Esophagus (tissue), 2 donors: ENCODE data around the gene SPOUT1. TPM values are rescaled to one million over a fixed set of nuclear protein-coding genes. Genes with fewer than 3 reads are reported as not detected.

Experiments used
- polyA plus RNA-seq, 2 donors: library from polyadenylated mRNA; stranded (reverse); fragments of 200-250 nt; gene quantifications; one replicate each; pipeline ENCODE4 v1.2.3, GENCODE V29; 2013
- donor health status: healthy with polysubstance abuse.
- donor health status: Bipolar disorder and iron deficiency.

Gene SPOUT1
- polyA plus RNA-seq, 2 donors, result 23.6 to 26.6 TPM

Other genes starting within 250 kb of the SPOUT1 start
- 10 to 100 TPM; 45.7 to 48.0 TPM for gene DYNC2I2, start 172.9 kb downstream of the SPOUT1 start, polyA plus RNA-seq
- 100 to 1,000 TPM in 1 of 2 donors, 10 to 100 TPM in 1; 66.3 to 126 TPM for gene SET, start 140.6 kb downstream of the SPOUT1 start, polyA plus RNA-seq
- gene PKN3, start 127.3 kb downstream of the SPOUT1 start, polyA plus RNA-seq, result 1 to 10 TPM; 3.5 to 4.3 TPM
- 10 to 100 TPM; 73.2 to 76.0 TPM for gene ZDHHC12, start 105.7 kb downstream of the SPOUT1 start, polyA plus RNA-seq
- gene ZER1, start 57.9 kb downstream of the SPOUT1 start, polyA plus RNA-seq, result 10 to 100 TPM; 15.1 to 16.8 TPM
- gene TBC1D13, start 42.5 kb downstream of the SPOUT1 start, polyA plus RNA-seq, result 10 to 100 TPM in 1 of 2 donors, 1 to 10 TPM in 1; 9.7 to 10.8 TPM
- gene ENDOG, start 11.3 kb downstream of the SPOUT1 start, polyA plus RNA-seq, result 10 to 100 TPM; 21.0 to 26.2 TPM
- 1 to 10 TPM; 4.0 to 6.7 TPM for gene KYAT1, start 52.2 kb upstream of the SPOUT1 start, polyA plus RNA-seq
- gene LRRC8A, start 52.3 kb upstream of the SPOUT1 start, polyA plus RNA-seq, result 10 to 100 TPM; 38.5 to 55.6 TPM
- gene PHYHD1, start 91.2 kb upstream of the SPOUT1 start, polyA plus RNA-seq, result 10 to 100 TPM; 19.8 to 39.5 TPM
- 10 to 100 TPM in 1 of 2 donors, 1 to 10 TPM in 1; 5.3 to 11.6 TPM for gene DOLK, start 117.8 kb upstream of the SPOUT1 start, polyA plus RNA-seq
- gene NUP188, start 117.9 kb upstream of the SPOUT1 start, polyA plus RNA-seq, result 10 to 100 TPM; 19.7 to 21.8 TPM
- gene SH3GLB2, start 198.5 kb upstream of the SPOUT1 start, polyA plus RNA-seq, result 100 to 1,000 TPM; 144 to 183 TPM
- 10 to 100 TPM; 25.5 to 36.2 TPM for gene MIGA2, start 206.8 kb upstream of the SPOUT1 start, polyA plus RNA-seq